ENCODE data around the gene EXO5. TPM values are rescaled to one million over a fixed set of nuclear protein-coding genes. Genes with fewer than 3 reads are reported as not detected.

Gene EXO5
- total and polyA plus RNA-seq, 2 of the 13 experiments (the other 11 are each of a cell fraction or from before 2014, with no cell fraction given), result 9.9 to 20.5 TPM

GRCh38 chr1:40531381-40532061 is 23.0 kb downstream of the EXO5 start, which contains the start of gene ZNF684 (continued):
- TF ChIP-seq ZNF282 (IDR thresholded peaks at IDR 0.05; ENCODE audit: partially characterized antibody) (no peak), HNRNPH1 (optimal IDR thresholded peaks at IDR 0.05; ENCODE audit: low read depth, low read length) (no peak), KLF12 (CRISPR knock-in tag; IDR thresholded peaks at IDR 0.05; ENCODE audit: borderline replicate concordance) (no peak; the same call in none of the 2 replicates), ZNF597 (CRISPR knock-in tag; IDR thresholded peaks at IDR 0.05) (no peak), CENPBD1 (CRISPR knock-in tag; IDR thresholded peaks at IDR 0.05; ENCODE audit: borderline replicate concordance, low read depth) (no peak), DR1 (CRISPR knock-in tag; IDR thresholded peaks at IDR 0.05) (0 out of 2 replicates have a peak, but pooled peaks have one; percentile 24), BCLAF1 (IDR thresholded peaks at IDR 0.05) (no peak), CCAR2 (optimal IDR thresholded peaks at IDR 0.05; ENCODE audit: low read depth, low read length) (peak; percentile 22), ZNF562 (CRISPR knock-in tag; IDR thresholded peaks at IDR 0.05; ENCODE audit: borderline replicate concordance) (no peak), HIVEP1 (CRISPR knock-in tag; IDR thresholded peaks at IDR 0.05) (peak; percentile 31; the same call in 1 of the 2 replicates), MYNN (CRISPR knock-in tag; IDR thresholded peaks at IDR 0.05; ENCODE audit: low read depth) (no peak), SNRNP70 (IDR thresholded peaks at IDR 0.05; ENCODE audit: low read depth, low read length) (no peak), ERF (CRISPR knock-in tag; IDR thresholded peaks at IDR 0.05) (peak; percentile 87), DMTF1 (CRISPR knock-in tag; IDR thresholded peaks at IDR 0.05) (no peak), MEIS1 (CRISPR knock-in tag; IDR thresholded peaks at IDR 0.05; ENCODE audit: borderline replicate concordance) (no peak), POGK (CRISPR knock-in tag; conservative IDR thresholded peaks at IDR 0.05) (peak; percentile 73; the same call in 1 of the 2 replicates), ZNF709 (CRISPR knock-in tag; IDR thresholded peaks at IDR 0.05) (peak; percentile 53; the same call in 1 of the 2 replicates), ZFP36L2 (CRISPR knock-in tag; IDR thresholded peaks at IDR 0.05) (no peak), MAZ (IDR thresholded peaks at IDR 0.05; ENCODE audit: borderline replicate concordance, low read depth, low read length) (no peak; the same call in 1 of the 2 replicates), MAZ (CRISPR knock-in tag; IDR thresholded peaks at IDR 0.05; ENCODE audit: low read depth) (peak; percentile 74), ZNF564 (CRISPR knock-in tag; IDR thresholded peaks at IDR 0.05) (peak; percentile 53; the same call in 1 of the 2 replicates)
